Stimulated activated CD8-positive, alpha-beta memory T cell treated with anti-CD3 and anti-CD28 coated beads, Interleukin-7, amount 100 ng/mL, for 24 hours (primary cell): Measurements from ENCODE around the gene PRSS53.
"Not testable (repeated sequence)": the region's sequence is repeated elsewhere in the genome, so short reads cannot be mapped to it uniquely, and the experiment has no call there.

ENCODE experiments used
- DNase-seq: peaks from one replicate; pipeline ENCODE4 v3.0.0-alpha.2; 2020; ENCODE audit warnings: low read depth

Gene PRSS53

GRCh38 chr16:31117384-31118222 lies 28.9 kb upstream of the PRSS53 start, which contains the start of gene KAT8:
Gene KAT8 (plus strand): TSS chr16:31117664. CDS start chr16:31117682, 18 bp downstream.
- DNase-seq, result peak; percentile 94

GRCh38 chr16:31114468-31114867 lies 25.7 kb upstream of the PRSS53 start:
- no peak for DNase-seq

GRCh38 chr16:31113121-31114120 lies 24.7 kb upstream of the PRSS53 start:
- no peak for DNase-seq

- no peak for DNase-seq
Measured at GRCh38 chr16:31112711-31113110, 24.0 kb upstream of the PRSS53 start.

DNA sequence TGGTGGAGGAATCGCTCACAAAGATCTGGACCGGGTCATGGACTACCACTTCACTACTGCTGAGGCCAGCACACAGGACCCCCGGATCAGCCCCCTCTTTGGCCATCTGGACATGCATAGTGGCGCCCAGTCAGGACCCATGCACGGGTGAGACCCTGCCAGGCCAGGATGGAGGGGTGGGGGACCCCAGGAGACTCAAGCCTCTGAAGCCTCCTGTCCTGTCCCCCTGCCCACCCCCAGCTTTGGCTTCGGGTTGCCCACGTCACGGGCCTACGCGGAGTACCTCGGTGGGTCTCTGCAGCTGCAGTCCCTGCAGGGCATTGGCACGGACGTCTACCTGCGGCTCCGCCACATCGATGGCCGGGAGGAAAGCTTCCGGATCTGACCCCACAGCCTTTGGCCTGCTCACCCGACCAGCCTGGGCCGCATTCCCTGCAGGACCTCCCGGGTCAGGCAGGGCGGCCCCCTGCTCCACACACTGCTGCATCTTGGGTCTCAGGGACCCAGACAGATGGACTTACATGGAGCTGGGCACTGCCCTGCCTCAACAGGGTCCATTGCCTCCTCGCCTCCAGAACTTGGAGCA lies 23.2 kb upstream of the PRSS53 start:
- no peak for DNase-seq

DNA sequence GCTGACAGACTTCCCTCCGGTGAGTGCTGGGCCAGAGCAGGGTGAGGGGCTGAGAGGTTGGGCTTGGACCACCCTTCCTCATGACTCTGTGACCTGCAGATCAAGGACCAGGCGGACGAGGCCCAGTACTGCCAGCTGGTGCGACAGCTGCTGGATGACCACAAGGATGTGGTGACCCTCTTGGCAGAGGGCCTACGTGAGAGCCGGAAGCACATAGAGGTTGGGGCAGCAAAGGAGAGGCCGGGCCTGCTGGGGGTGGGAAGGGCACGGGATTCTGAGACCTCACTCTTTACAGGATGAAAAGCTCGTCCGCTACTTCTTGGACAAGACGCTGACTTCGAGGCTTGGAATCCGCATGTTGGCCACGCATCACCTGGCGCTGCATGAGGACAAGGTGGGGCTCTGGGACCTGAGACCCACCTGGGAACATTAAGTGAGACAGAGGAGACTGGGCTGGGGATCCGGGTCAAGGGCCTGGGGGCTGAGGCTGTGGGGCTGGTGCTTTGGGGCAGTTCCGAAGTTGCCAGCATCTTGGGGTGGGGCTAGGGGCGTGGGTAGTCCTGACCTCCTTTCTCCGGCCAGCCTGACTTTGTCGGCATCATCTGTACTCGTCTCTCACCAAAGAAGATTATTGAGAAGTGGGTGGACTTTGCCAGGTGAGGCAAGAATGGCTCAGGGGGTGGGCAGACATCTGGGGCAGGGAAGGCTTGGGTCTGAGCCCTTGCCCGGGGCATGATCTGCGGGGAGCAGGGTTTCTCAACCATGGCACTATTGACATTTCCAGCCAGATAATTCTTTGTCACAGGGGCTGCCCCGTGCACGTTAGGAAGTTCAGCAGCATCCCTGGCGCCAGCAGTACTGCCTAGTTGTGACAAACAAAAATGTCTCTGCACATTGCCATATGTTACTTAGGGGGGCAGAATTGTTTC lies 21.6 kb upstream of the PRSS53 start:
- DNase-seq, result no peak

- DNase-seq, result no peak
Measured at GRCh38 chr16:31109622-31110021, 20.9 kb upstream of the PRSS53 start.

- DNase-seq, result no peak
Measured at GRCh38 chr16:31108794-31109558, 20.2 kb upstream of the PRSS53 start.

- peak; percentile 49 for DNase-seq
Measured at GRCh38 chr16:31108035-31108793, 19.5 kb upstream of the PRSS53 start, which contains the start of gene BCKDK. Gene BCKDK (plus strand): TSS chr16:31108386. CDS start chr16:31109224, 838 bp downstream.

- no peak for DNase-seq
Measured at GRCh38 chr16:31107465-31107867, 18.7 kb upstream of the PRSS53 start.

- DNase-seq, result no peak
Measured at GRCh38 chr16:31106509-31107464, 18.0 kb upstream of the PRSS53 start.

DNA sequence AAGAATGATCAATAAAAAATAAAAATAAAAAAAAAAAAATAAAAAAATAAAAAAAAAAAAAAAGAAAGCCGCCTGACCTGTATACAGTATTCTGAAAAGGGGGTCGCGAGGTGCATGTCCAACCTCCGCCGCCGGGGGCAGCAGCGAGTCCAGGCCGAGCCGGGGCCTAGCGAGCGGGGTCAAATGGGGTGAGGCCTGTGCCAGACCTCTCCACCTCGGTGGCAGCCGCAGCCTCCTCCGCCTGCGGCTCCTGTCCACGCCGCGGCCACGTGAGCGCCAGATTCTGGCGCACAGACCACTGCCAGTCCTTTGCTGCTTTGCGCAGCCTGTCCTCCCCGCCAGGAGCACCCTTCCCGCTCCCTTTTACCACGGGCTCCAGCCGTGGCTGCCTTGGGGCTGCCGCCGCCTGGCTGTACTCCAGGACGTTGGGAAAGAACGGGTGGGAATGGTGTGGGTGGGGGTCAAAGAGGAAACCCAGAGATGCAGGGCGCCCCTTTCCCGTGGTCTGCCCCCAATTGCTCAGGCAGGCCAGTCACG lies 17.0 kb upstream of the PRSS53 start:
- DNase-seq, result peak; percentile 79

- not testable (repeated sequence) for DNase-seq
Measured at GRCh38 chr16:31100876-31101641, 12.3 kb upstream of the PRSS53 start.

- DNase-seq, result no peak
Measured at GRCh38 chr16:31099860-31100638, 11.3 kb upstream of the PRSS53 start.

- DNase-seq, result peak; percentile 71
Measured at GRCh38 chr16:31094424-31095120, 5.8 kb upstream of the PRSS53 start, which contains the start of gene VKORC1. Gene VKORC1 (minus strand): TSS chr16:31094797. CDS start chr16:31094729, 68 bp downstream.

- DNase-seq, result no peak
Measured at GRCh38 chr16:31094088-31094423, 5.3 kb upstream of the PRSS53 start.
